ENCODE data around the gene EPC2.
A peak's percentile ranks its signal among the peaks of the same experiment; 100 is the strongest.

The EPC2 gene

GRCh38 chr2:148814860-148815419, 170.4 kb downstream of the EPC2 start:
- no peak for DNase-seq

GRCh38 chr2:148816176-148816575, 171.6 kb downstream of the EPC2 start:
- no peak for DNase-seq

GRCh38 chr2:148817210-148817708, 172.7 kb downstream of the EPC2 start:
- peak in 1 of 2 experiments; percentile 15 for DNase-seq

- DNase-seq: no peak
Measured at GRCh38 chr2:148819019-148819585, 174.6 kb downstream of the EPC2 start.

GRCh38 chr2:148824190-148824589, 179.6 kb downstream of the EPC2 start:
- DNase-seq: no peak

GRCh38 chr2:148826791-148827190, 182.2 kb downstream of the EPC2 start:
- no peak for DNase-seq

GRCh38 chr2:148828941-148829340, 184.4 kb downstream of the EPC2 start:
- DNase-seq: no peak

GRCh38 chr2:148829618-148830017, 185.1 kb downstream of the EPC2 start:
- peak in 1 of 2 experiments; percentile 27 for DNase-seq

GRCh38 chr2:148832637-148833036, 188.1 kb downstream of the EPC2 start:
- DNase-seq: no peak
